ENCODE data around the gene NINL. TPM values are rescaled to one million over a fixed set of nuclear protein-coding genes. Genes with fewer than 3 reads are reported as not detected.

Gene NINL
- total and polyA plus RNA-seq, 4 donors = 1.9 to 3.6 (median 2.8) TPM

GRCh38 chr20:25459916-25460535 lies 125.3 kb downstream of the NINL start (continued):
- TF ChIP-seq HNF4A (conservative IDR thresholded peaks at IDR 0.05) = no peak
- no peak for TF ChIP-seq CTCF (IDR thresholded peaks at IDR 0.05; ENCODE audit: low read depth, low read length, missing input control)
- TF ChIP-seq FOXA2 (IDR thresholded peaks at IDR 0.05) = no peak
- no peak for TF ChIP-seq YY1 (IDR thresholded peaks at IDR 0.05)

GRCh38 chr20:25459111-25459830 lies 126.1 kb downstream of the NINL start:
- WGBS = 96% methylated on average over 20 of the region's 20 CpGs
- DNase-seq (ENCODE audit: low spot score) = no peak
- H3K9ac ChIP-seq (ENCODE audit: low read depth in 1 of 2, low read length in 2 of 2) = no peak overlapping the region

More at GRCh38 chr20:25459111-25459830, 126.1 kb downstream of the NINL start:
- Histone ChIP-seq H3K4me3 (ENCODE audit: low read depth in 1 of 3, low read length in 3 of 3) (no peak overlapping the region), H3K36me3 (ENCODE audit: control insufficient read depth in 4 of 4, insufficient read depth in 3 of 4, low read depth in 1 of 4, low read length in 3 of 4) (peaks cover 0 to 53% (median 17%) of the 10 kb centered on the region in 4 donors), H3K9me3 (ENCODE audit: control insufficient read depth in 4 of 4, low read length in 3 of 4) (no peaks in the 10 kb centered on the region), H3K27me3 (ENCODE audit: control insufficient read depth in 4 of 4, insufficient read depth in 4 of 4, low read length in 3 of 4) (no peaks in the 10 kb centered on the region), H3K4me1 (ENCODE audit: control insufficient read depth in 4 of 4, insufficient read depth in 4 of 4, low read length in 3 of 4) (no peaks in the 10 kb centered on the region), H3K27ac (ENCODE audit: low read depth in 1 of 2, low read length in 2 of 2) (no peak overlapping the region)
- TF ChIP-seq HNF4G (IDR thresholded peaks at IDR 0.05) (no peak), MAX (IDR thresholded peaks at IDR 0.05) (no peak), YY1 (IDR thresholded peaks at IDR 0.05) (no peak), ATF3 (IDR thresholded peaks at IDR 0.05) (no peak), EGR1 (IDR thresholded peaks at IDR 0.05; ENCODE audit: low read depth in 2 of 2) (no peak), GABPA (IDR thresholded peaks at IDR 0.05 in 1 of 2, conservative IDR thresholded peaks at IDR 0.05 in 1 of 2) (no peak), REST (IDR thresholded peaks at IDR 0.05) (no peak), TAF1 (conservative IDR thresholded peaks at IDR 0.05) (no peak), HNF4A (conservative IDR thresholded peaks at IDR 0.05) (no peak), JUND (IDR thresholded peaks at IDR 0.05) (no peak), FOXA2 (IDR thresholded peaks at IDR 0.05) (no peak), RXRA (IDR thresholded peaks at IDR 0.05) (no peak), ZBTB33 (IDR thresholded peaks at IDR 0.05) (no peak)

Measured in liver (tissue), 9 donors.